C4-2B (cell line): ENCODE data around the gene PRTFDC1.

Experiments used
- CTCF ChIP-seq: fragments of 450-650 bp; conservative IDR thresholded peaks from 2 replicates; pipeline ENCODE4 v1.5.1; 2017; ENCODE audit warnings: mild to moderate bottlenecking
- ZFX ChIP-seq: fragments of 450-650 bp; IDR thresholded peaks from 2 replicates; pipeline ENCODE4 v1.6.1; 2017

GRCh38 chr10:24974976-24975375 lies 22.6 kb upstream of the PRTFDC1 start:
- TF ChIP-seq CTCF (no peak), ZFX (no peak)
